ENCODE results near the gene PLCH1. TPM values are rescaled to one million over a fixed set of nuclear protein-coding genes. Genes with fewer than 3 reads are reported as not detected.
"Not testable (repeated sequence)": the region's sequence is repeated elsewhere in the genome, so short reads cannot be mapped to it uniquely, and the experiment has no call there.

PLCH1 gene
- total RNA-seq, 1 donor from 2014 or later, result 5.1 TPM

DNA sequence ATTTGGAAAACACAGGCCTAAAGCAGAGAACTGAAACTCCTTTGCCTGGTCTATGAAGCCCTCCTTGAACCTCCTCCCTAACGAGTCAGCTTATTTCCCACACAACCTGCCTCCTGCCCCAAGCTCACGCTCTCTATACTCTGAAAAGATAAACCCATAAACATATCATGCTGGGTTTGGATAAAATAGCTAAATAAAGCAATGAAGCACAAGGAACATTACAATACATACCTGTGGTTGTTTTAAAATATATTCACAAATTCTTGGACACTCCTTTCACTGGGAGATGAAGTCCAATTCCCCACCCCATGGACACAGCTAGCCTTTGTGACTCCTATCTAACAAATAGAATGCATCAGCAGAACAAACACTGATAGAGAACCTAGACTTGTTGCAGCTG, 98.2 kb downstream of the PLCH1 start:
- DNase-seq (ENCODE audit: low spot score), result no peak

GRCh38 chr3:155646128-155646527, 98.7 kb downstream of the PLCH1 start:
- DNase-seq (ENCODE audit: low spot score), result no peak

DNA sequence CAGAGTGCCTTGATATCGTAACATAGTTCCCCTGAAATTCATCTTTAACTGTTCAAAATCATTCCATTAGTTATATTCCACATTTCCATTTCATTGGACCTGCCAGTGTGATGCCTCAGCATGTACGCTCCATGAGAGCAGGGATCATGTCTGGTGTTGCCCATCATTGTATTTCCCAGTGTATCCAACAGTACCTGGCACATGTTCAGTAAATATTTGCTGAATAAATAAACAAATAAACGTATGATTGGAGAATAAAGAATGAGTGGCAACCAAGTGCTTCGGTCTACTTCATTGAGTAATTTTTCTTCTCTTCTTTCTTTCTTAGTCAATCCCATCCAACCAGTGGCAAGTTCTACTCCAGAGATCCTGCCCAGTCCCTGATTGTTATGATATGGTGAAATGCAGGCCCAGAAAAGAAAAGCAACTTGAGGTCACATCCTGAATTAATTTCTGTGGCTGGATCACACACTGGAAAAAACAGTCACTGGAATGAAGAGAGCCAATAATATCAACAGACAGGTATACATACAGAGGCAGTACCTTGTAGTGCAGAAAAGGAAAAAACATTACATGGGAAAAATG, 101.2 kb downstream of the PLCH1 start:
- DNase-seq (ENCODE audit: low spot score), result no peak

GRCh38 chr3:155641956-155642355, 102.9 kb downstream of the PLCH1 start:
- no peak for DNase-seq (ENCODE audit: low spot score)

GRCh38 chr3:155640098-155640497, 104.8 kb downstream of the PLCH1 start:
- no peak for DNase-seq (ENCODE audit: low spot score)

- DNase-seq (ENCODE audit: low spot score), result no peak
Observed at GRCh38 chr3:155639462-155640055, 105.3 kb downstream of the PLCH1 start.

DNA sequence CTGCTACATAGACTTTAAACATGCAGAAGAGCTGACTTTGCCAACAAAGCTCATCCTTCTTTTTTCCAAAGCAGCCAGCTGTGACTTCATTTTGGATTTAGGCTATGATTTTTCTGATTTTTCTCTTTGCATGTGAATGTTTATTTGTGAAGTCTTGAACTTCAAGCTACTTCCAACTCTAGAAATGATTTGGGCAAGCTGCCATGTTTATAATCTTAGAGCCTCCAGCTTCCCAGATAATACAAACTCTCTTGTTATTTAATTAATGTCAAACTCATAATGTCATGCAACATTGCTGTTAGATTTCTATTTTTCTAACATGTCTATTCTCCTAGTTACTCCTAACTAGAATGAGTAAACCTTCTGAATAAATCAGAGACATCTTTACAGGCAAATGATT, 106.4 kb downstream of the PLCH1 start:
- DNase-seq (ENCODE audit: low spot score), result not testable (repeated sequence)

GRCh38 chr3:155637567-155637966, 107.3 kb downstream of the PLCH1 start:
- DNase-seq (ENCODE audit: low spot score), result no peak

GRCh38 chr3:155635056-155635455, 109.8 kb downstream of the PLCH1 start:
- DNase-seq (ENCODE audit: low spot score), result no peak

GRCh38 chr3:155634121-155634719, 110.7 kb downstream of the PLCH1 start:
- no peak for DNase-seq (ENCODE audit: low spot score)

- DNase-seq (ENCODE audit: low spot score), result peak; percentile 32
Observed at GRCh38 chr3:155631323-155632019, 113.4 kb downstream of the PLCH1 start.

GRCh38 chr3:155629556-155629955, 115.3 kb downstream of the PLCH1 start:
- peak; percentile 73 for DNase-seq (ENCODE audit: low spot score)

- peak; percentile 96 for DNase-seq (ENCODE audit: low spot score)
Observed at GRCh38 chr3:155629056-155629455, 115.8 kb downstream of the PLCH1 start.

- not testable (repeated sequence) for DNase-seq (ENCODE audit: low spot score)
Observed at GRCh38 chr3:155622647-155623046, 122.2 kb downstream of the PLCH1 start.

DNA sequence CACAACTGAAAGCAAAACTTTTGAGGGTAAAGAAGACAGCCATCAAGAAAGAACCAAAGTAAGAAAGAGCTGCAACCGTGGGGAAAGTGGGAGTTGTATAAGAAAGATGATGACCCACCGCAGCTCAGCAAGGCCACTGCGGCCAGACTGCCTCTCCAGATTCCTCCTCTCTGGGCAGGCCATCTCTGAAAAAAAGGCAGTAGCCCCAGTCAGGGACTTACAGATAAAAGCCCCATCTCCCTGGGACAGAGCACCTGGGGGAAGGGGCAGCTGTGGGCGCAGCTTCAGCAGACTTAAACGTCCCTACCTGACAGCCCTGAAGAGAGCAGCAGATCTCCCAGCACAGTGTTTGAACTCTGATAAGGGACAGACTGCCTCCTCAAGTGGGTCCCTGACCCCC, 124.3 kb downstream of the PLCH1 start:
- DNase-seq (ENCODE audit: low spot score), result not testable (repeated sequence)

GRCh38 chr3:155619118-155619915, 125.6 kb downstream of the PLCH1 start:
- DNase-seq (ENCODE audit: low spot score), result no peak

DNA sequence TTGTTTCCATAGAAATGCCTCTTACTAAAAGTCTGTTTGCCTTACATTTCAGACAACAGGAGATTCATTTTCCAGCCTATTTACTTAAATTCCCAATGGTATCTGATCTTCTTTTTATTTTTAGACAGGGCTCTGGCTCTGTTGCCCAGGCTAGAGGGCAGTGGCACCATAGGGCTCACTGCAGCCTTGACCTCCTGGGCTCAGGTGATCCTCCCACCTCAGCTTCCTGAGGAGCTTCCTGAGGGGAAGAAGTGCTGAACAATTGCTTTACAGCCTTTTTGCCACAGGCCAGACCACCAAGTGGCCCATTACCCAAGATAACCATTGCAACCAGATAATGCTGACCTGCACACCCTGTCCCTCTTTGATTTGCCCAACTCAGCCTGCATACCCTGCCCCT, 126.3 kb downstream of the PLCH1 start:
- no peak for DNase-seq (ENCODE audit: low spot score)

GRCh38 chr3:155617346-155617925, 127.4 kb downstream of the PLCH1 start:
- no peak for DNase-seq (ENCODE audit: low spot score)

DNA sequence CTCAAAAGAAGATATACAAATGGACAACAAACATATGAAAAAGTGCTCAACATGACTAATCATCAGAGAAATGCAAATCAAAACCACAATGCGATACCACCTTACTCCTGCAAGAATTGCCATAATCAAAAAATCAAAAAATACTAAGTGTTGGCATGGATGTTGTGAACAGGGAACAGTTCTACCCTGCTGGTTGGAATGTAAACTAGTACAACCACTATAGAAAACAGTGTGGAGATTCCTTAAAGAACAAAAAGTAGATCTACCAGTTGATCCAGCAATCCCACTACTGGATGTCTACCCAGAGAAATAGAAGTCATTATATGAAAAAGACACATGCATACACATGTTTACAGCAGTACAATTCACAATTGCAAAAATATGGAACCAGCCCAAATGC, 129.7 kb downstream of the PLCH1 start:
- not testable (repeated sequence) for DNase-seq (ENCODE audit: low spot score)

DNA sequence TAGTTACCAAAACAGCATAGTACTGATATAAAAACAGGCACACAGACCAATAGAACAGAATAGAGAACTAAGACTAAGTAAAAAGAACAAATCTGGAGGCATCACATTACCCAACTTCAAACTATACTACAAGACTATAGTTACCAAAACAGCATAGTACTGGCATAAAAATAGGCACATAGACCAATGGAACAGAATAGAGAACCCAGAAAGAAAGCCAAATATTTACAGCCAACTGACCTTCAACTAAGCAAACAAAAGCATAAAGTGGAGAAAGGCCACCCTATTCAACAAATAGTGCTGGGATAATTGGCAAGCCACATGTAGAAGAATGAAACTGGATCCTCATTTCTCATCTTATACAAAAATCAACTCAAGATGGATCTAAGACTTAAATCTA, 130.5 kb downstream of the PLCH1 start:
- not testable (repeated sequence) for DNase-seq (ENCODE audit: low spot score)

GRCh38 chr3:155611456-155611855, 133.4 kb downstream of the PLCH1 start:
- no peak for DNase-seq (ENCODE audit: low spot score)
